ENCODE results near the gene ENTPD5.

- TF ChIP-seq, protein P1, sequence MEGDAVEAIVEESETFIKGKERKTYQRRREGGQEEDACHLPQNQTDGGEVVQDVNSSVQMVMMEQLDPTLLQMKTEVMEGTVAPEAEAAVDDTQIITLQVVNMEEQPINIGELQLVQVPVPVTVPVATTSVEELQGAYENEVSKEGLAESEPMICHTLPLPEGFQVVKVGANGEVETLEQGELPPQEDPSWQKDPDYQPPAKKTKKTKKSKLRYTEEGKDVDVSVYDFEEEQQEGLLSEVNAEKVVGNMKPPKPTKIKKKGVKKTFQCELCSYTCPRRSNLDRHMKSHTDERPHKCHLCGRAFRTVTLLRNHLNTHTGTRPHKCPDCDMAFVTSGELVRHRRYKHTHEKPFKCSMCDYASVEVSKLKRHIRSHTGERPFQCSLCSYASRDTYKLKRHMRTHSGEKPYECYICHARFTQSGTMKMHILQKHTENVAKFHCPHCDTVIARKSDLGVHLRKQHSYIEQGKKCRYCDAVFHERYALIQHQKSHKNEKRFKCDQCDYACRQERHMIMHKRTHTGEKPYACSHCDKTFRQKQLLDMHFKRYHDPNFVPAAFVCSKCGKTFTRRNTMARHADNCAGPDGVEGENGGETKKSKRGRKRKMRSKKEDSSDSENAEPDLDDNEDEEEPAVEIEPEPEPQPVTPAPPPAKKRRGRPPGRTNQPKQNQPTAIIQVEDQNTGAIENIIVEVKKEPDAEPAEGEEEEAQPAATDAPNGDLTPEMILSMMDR (IDR thresholded peaks at IDR 0.05) = no peak
- no peak for TF ChIP-seq EZH2 (IDR thresholded peaks at IDR 0.05; ENCODE audit: borderline replicate concordance, insufficient read depth, low read depth, low read length, poor library complexity, severe bottlenecking)
Observed at GRCh38 chr14:73998726-73999125, 20.4 kb downstream of the ENTPD5 start.

Measured in B cell (primary cell).